HEK293 (cell line): ENCODE results near the gene GTF2H4.

ENCODE experiments used
- CTCF ChIA-PET: fragments of 350-600 bp; formaldehyde crosslinking; extraction: SDS; loops from one replicate; lab custom pipeline; 2021; ENCODE audit warnings: antibody characterized with exemption; lab: Yijun Ruan, JAX
- POLR2A ChIA-PET: fragments of 300-600 bp; formaldehyde crosslinking; extraction: SDS; loops from one replicate; lab custom pipeline; 2020; ENCODE audit warnings: antibody characterized with exemption, inconsistent platforms; lab: Yijun Ruan, JAX
- H3K27ac ChIP-seq: fragments of 200-500 bp; sonication (Bioruptor generic); 2 replicates; pipeline ENCODE4 v1.5.1; 2014; ENCODE audit warnings: low read depth, low read length, control low read depth, inconsistent platforms; ENCODE audit errors: extremely low read depth
- H3K36me3 ChIP-seq, 2 experiments: fragments of 200-500 bp in 1 of 2; sonication (Bioruptor generic) in 1 of 2; 1 replicate in 1 of 2; 2 replicates in 1 of 2; pipeline ENCODE4 v1.5.1; 2014 to 2017; ENCODE audit warnings: inconsistent platforms in 2 of 2, low read length in 2 of 2; ENCODE audit not compliant: control insufficient read depth in 2 of 2, insufficient read depth in 1 of 2
- H3K4me1 ChIP-seq: fragments of 200-500 bp; sonication (Bioruptor generic); 2 replicates; pipeline ENCODE4 v1.5.1; 2014; ENCODE audit warnings: mild to moderate bottlenecking, low read length, inconsistent platforms; ENCODE audit not compliant: control insufficient read depth, insufficient read depth
- H3K4me3 ChIP-seq: 2 replicates; pipeline ENCODE4 v1.5.1; 2011; ENCODE audit warnings: low read depth, mild to moderate bottlenecking, control low read depth, low read length, moderate library complexity
- H3K9me3 ChIP-seq: fragments of 200-500 bp; sonication (Bioruptor generic); 2 replicates; pipeline ENCODE4 v1.5.1; 2014; ENCODE audit warnings: low read depth, low read length, inconsistent platforms; ENCODE audit not compliant: control insufficient read depth, insufficient read depth
- BCL6B ChIP-seq: fragments of 450-650 bp; formaldehyde crosslinking; IDR thresholded peaks from 2 replicates; pipeline ENCODE4 v1.5.1; 2017; ENCODE audit warnings: missing biosample characterization, missing genetic modification characterization
- ELK4 ChIP-seq: IDR thresholded peaks from 2 replicates; pipeline ENCODE4 v1.6.1; 2011; ENCODE audit warnings: mild to moderate bottlenecking, low read depth, low read length, borderline replicate concordance
- HIC1 ChIP-seq: fragments of 450-650 bp; formaldehyde crosslinking; IDR thresholded peaks from 2 replicates; pipeline ENCODE4 v1.5.1; 2016; ENCODE audit warnings: missing biosample characterization, missing genetic modification characterization
- PBX3 ChIP-seq: sonication (generic); formaldehyde crosslinking; IDR thresholded peaks from 2 replicates; pipeline ENCODE4 v1.8.1; 2022; ENCODE audit warnings: mild to moderate bottlenecking, moderate library complexity, missing genetic modification reagents
- SCRT1 ChIP-seq: fragments of 450-650 bp; formaldehyde crosslinking; IDR thresholded peaks from 2 replicates; pipeline ENCODE4 v1.5.1; 2016; ENCODE audit warnings: missing biosample characterization, missing genetic modification characterization, borderline replicate concordance
- SCRT2 ChIP-seq: fragments of 450-650 bp; formaldehyde crosslinking; IDR thresholded peaks from 2 replicates; pipeline ENCODE4 v1.5.1; 2016; ENCODE audit warnings: missing biosample characterization, missing genetic modification characterization
- SP3 ChIP-seq: fragments of 450-650 bp; formaldehyde crosslinking; IDR thresholded peaks from 2 replicates; pipeline ENCODE4 v1.5.1; 2016; ENCODE audit warnings: missing biosample characterization, missing genetic modification characterization
- YY2 ChIP-seq: fragments of 450-650 bp; formaldehyde crosslinking; IDR thresholded peaks from 2 replicates; pipeline ENCODE4 v1.5.1; 2016; ENCODE audit warnings: missing biosample characterization, missing genetic modification characterization
- ZBTB11 ChIP-seq: fragments of 450-650 bp; formaldehyde crosslinking; conservative IDR thresholded peaks from 2 replicates; pipeline ENCODE4 v1.5.1; 2016; ENCODE audit warnings: low read depth, missing biosample characterization, missing genetic modification characterization
- ZNF114 ChIP-seq: fragments of 450-650 bp; formaldehyde crosslinking; IDR thresholded peaks from 2 replicates; pipeline ENCODE4 v1.5.0; 2017; ENCODE audit warnings: missing biosample characterization, missing genetic modification characterization
- ZNF175 ChIP-seq: fragments of 450-650 bp; formaldehyde crosslinking; IDR thresholded peaks from 2 replicates; pipeline ENCODE4 v1.5.1; 2016; ENCODE audit warnings: missing biosample characterization, missing genetic modification characterization
- ZNF202 ChIP-seq: fragments of 450-650 bp; formaldehyde crosslinking; IDR thresholded peaks from 2 replicates; pipeline ENCODE4 v1.5.1; 2016; ENCODE audit warnings: missing biosample characterization, missing genetic modification characterization, borderline replicate concordance
- ZNF211 ChIP-seq: fragments of 450-650 bp; formaldehyde crosslinking; IDR thresholded peaks from 2 replicates; pipeline ENCODE4 v1.5.1; 2016; ENCODE audit warnings: low read depth, missing biosample characterization, missing genetic modification characterization
- ZNF292 ChIP-seq: fragments of 450-650 bp; formaldehyde crosslinking; IDR thresholded peaks from 2 replicates; pipeline ENCODE4 v1.5.1; 2016; ENCODE audit warnings: low read depth, missing biosample characterization, missing genetic modification characterization, borderline replicate concordance
- ZNF311 ChIP-seq: fragments of 450-650 bp; formaldehyde crosslinking; IDR thresholded peaks from 2 replicates; pipeline ENCODE4 v1.5.1; 2017; ENCODE audit warnings: missing biosample characterization, missing genetic modification characterization, borderline replicate concordance
- ZNF391 ChIP-seq: fragments of 450-650 bp; formaldehyde crosslinking; IDR thresholded peaks from 2 replicates; pipeline ENCODE4 v1.5.1; 2016; ENCODE audit warnings: low read depth, missing biosample characterization, missing genetic modification characterization, borderline replicate concordance
- ZNF48 ChIP-seq: fragments of 450-650 bp; formaldehyde crosslinking; IDR thresholded peaks from 2 replicates; pipeline ENCODE4 v1.5.1; 2016; ENCODE audit warnings: missing biosample characterization, missing genetic modification characterization
- ZNF530 ChIP-seq: fragments of 450-650 bp; formaldehyde crosslinking; IDR thresholded peaks from 2 replicates; pipeline ENCODE4 v1.5.1; 2016; ENCODE audit warnings: low read depth, missing biosample characterization, missing genetic modification characterization
- ZNF596 ChIP-seq: fragments of 450-650 bp; IDR thresholded peaks from 2 replicates; pipeline ENCODE4 v1.5.0; 2018; ENCODE audit warnings: missing biosample characterization, mild to moderate bottlenecking, missing genetic modification characterization, moderate library complexity
- ZNF670 ChIP-seq: fragments of 450-650 bp; formaldehyde crosslinking; IDR thresholded peaks from 2 replicates; pipeline ENCODE4 v1.5.1; 2016; ENCODE audit warnings: missing biosample characterization, missing genetic modification characterization, low read depth
- ZNF747 ChIP-seq: fragments of 450-650 bp; formaldehyde crosslinking; IDR thresholded peaks from 2 replicates; pipeline ENCODE4 v1.5.1; 2016; ENCODE audit warnings: missing biosample characterization, missing genetic modification characterization
- ZNF792 ChIP-seq: fragments of 450-650 bp; formaldehyde crosslinking; IDR thresholded peaks from 2 replicates; pipeline ENCODE4 v1.5.1; 2016; ENCODE audit warnings: missing biosample characterization, missing genetic modification characterization
- ZSCAN4 ChIP-seq: fragments of 450-650 bp; formaldehyde crosslinking; IDR thresholded peaks from 2 replicates; pipeline ENCODE4 v1.5.1; 2017; ENCODE audit warnings: missing biosample characterization, missing genetic modification characterization

GTF2H4 gene

GRCh38 chr6:30881392-30882203, 26.4 kb upstream of the GTF2H4 start:
- no peaks in the 10 kb centered on the region for H3K36me3 ChIP-seq
- CTCF ChIA-PET = interaction anchor here (0.6 to 14.8 kb wide), 12 partner anchors 24 to 311 kb away, joined by 3 to 332 read pairs (median 4); no protein-coding TSS in a partner anchor
- no peak overlapping the region for H3K27ac ChIP-seq
- peaks cover 23% of the 10 kb centered on the region for H3K4me1 ChIP-seq
- H3K9me3 ChIP-seq = no peaks in the 10 kb centered on the region
- TF ChIP-seq ZNF530 = no peak
- no peak for TF ChIP-seq YY2 (tag by site-specific recombination)
- no peak for TF ChIP-seq PBX3
- no peak for TF ChIP-seq ZNF202 (tag by site-specific recombination)
- TF ChIP-seq ZNF391 (tag by site-specific recombination) = no peak
- TF ChIP-seq ZNF747 = no peak
- no peak for TF ChIP-seq ZNF311 (tag by site-specific recombination)
- TF ChIP-seq SP3 = no peak
- TF ChIP-seq ZNF114 (tag by site-specific recombination) = no peak
- TF ChIP-seq SCRT1 (tag by site-specific recombination) = peak; percentile 49; the same call in 1 of the 2 replicates
- no peak for TF ChIP-seq ZNF792
- TF ChIP-seq SCRT2 (tag by site-specific recombination) = peak; percentile 77
- TF ChIP-seq ELK4 = no peak
- no peak overlapping the region for H3K4me3 ChIP-seq
- POLR2A ChIA-PET = interaction anchor here (0.6 to 2.2 kb wide), 8 partner anchors 26 to 212 kb away, joined by 3 to 17 read pairs (median 6); partner anchors contain the start of genes GTF2H4 and VARS2

- Histone ChIP-seq H3K4me3 (no peak overlapping the region), H3K4me1 (peaks cover 27% of the 10 kb centered on the region), H3K36me3 (no peaks in the 10 kb centered on the region), H3K27ac (no peak overlapping the region; the same call in 1 of the 2 replicates), H3K9me3 (no peaks in the 10 kb centered on the region)
- POLR2A ChIA-PET = interaction anchor here (0.6 to 2.2 kb wide), 13 partner anchors 14 to 244 kb away, joined by 3 to 17 read pairs (median 5); partner anchors contain the start of genes GTF2H4, MDC1 and VARS2
- CTCF ChIA-PET = interaction anchor here (0.6 to 14.8 kb wide), 15 partner anchors 11 to 310 kb away, joined by 3 to 332 read pairs (median 3); partner anchors contain the start of gene DHX16
- TF ChIP-seq ZNF175 (no peak), ZNF596 (tag by site-specific recombination) (no peak), ZNF670 (no peak), ZSCAN4 (no peak), ZNF292 (tag by site-specific recombination) (no peak), ZBTB11 (tag by site-specific recombination) (no peak), ZNF48 (no peak), SCRT1 (tag by site-specific recombination) (no peak), BCL6B (tag by site-specific recombination) (no peak), HIC1 (tag by site-specific recombination) (peak; percentile 18; the same call in 1 of the 2 replicates), ZNF211 (no peak)
These were observed 25.7 kb upstream of the GTF2H4 start for GRCh38 chr6:30882204-30882758.
